Fibroblast of skin of left biceps (primary cell): ENCODE measurements around the gene CSMD2.
"Not testable (repeated sequence)": the region's sequence is repeated elsewhere in the genome, so short reads cannot be mapped to it uniquely, and the experiment has no call there.

Experiments used
- DNase-seq, 2 experiments: peaks; one replicate each; pipeline ENCODE4 v3.0.0-alpha.2; 2013; ENCODE audit warnings: low read depth in 2 of 2

Gene CSMD2

GRCh38 chr1:34164771-34165391 is at the start of gene CSMD2:
Gene CSMD2, minus strand, starts transcription at chr1:34165230. Its CDS starts 133 bp downstream, at chr1:34165097.
- peak; percentile 45 to 51 for DNase-seq

DNA sequence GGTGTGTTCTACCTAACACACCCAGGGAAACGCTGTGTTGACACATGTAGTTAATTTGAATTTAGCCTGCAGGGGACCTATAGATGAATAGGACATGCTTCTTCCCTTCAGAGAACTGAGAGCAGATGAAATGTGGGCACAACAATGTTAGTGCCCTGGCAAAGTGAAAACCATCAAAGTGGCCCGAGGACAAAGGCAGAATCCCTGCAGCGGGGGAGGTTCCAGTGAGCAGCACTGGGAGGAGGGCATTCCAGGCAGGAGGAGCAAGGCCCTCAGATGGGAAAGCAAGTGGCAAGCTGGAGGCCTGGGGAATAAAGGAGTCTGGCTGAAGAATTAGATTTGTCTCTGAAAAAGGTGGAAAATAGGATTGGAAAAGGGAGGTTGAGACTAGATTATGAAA is 48.9 kb upstream of the CSMD2 start:
- DNase-seq, result no peak

GRCh38 chr1:34212673-34213072 is 47.6 kb upstream of the CSMD2 start:
- DNase-seq, result no peak

- DNase-seq, result no peak
Measured at GRCh38 chr1:34199927-34200326, 34.9 kb upstream of the CSMD2 start.

- no peak for DNase-seq
Measured at GRCh38 chr1:34192621-34193020, 27.6 kb upstream of the CSMD2 start.

- DNase-seq, result no peak
Measured at GRCh38 chr1:34190692-34191091, 25.7 kb upstream of the CSMD2 start.

DNA sequence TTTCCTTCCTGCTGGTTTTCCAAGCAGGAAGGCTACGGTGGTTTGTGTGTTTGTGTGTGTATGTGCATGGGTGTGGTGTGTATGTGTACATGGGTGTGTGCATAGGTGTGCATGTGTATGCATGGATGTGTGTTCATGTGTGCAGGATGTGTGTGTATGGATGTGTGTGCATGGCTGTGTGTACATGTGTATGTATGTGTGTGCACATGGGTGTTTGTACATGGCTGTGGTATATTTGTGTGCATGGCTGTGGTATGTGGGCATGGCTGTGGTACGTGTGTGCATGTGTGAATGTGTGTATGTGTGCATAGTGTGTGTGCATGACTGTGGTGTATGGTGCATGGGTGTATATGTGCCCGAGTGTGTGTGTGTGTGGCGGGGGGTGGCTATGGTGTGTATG is 24.0 kb upstream of the CSMD2 start:
- no peak for DNase-seq

DNA sequence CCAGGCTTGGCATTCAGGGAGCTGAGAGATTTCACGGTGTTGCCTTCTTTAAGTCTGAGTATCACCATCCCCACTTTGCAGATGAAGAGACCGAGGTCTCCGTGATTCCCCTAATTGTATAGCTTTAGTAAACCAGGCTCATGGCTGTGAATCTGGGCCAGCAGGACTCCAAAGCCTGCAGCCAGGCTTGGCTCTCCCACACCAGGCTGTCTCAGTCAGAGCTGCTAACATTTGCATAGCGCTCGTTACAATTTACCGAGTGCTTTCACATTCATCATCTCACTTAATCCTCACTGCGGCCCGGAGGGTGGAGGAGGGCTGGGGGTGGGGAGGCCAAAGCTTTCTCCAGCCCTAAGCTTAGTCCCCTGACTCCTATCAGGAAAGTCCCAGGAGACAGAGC is 23.4 kb upstream of the CSMD2 start:
- no peak for DNase-seq

- no peak for DNase-seq
Measured at GRCh38 chr1:34186741-34187494, 21.9 kb upstream of the CSMD2 start.

DNA sequence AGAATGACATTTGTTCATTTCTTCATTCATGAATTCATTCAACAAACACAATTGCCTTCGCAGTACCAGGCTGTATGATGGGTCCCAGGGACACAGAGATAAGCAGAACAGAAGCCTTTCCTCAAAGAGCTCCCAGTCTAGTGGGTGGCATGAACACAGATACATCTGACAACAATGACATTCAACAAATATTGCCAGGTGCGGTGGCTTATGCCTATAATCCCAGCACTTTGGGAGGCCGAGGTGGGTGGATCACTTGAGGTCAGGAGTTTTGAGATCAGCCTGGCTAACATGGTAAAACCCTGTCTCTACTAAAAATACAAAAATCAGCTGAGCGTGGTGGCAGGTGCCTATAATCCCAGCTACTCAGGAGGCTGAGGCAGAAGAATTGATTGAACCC is 18.4 kb upstream of the CSMD2 start:
- not testable (repeated sequence) for DNase-seq

- no peak for DNase-seq
Measured at GRCh38 chr1:34178072-34178471, 13.0 kb upstream of the CSMD2 start.

- no peak for DNase-seq
Measured at GRCh38 chr1:34176830-34177603, 12.0 kb upstream of the CSMD2 start, which contains the start of gene C1orf94. Gene C1orf94, plus strand, starts transcription at chr1:34176907. Its CDS starts 883 bp downstream, at chr1:34177790.

DNA sequence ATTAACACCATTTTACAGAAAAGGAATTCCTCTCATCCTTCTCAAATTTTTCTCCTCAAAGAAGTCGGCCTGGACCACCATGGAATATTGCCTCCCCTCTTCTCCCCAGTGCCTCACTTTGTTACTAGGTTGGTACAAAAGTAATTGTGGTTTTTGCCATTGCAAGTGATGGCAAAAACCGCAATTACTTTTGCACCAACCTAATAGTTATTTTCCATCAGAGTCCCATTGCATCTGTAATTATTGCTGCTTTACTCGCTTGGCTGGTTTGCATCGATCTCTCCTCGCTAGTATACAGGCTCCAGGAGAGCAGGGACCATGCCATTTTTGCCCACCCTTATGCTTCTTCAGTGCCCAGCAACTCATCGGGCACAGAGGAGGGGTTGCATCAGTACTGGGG is 10.7 kb upstream of the CSMD2 start:
- DNase-seq, result no peak

GRCh38 chr1:34167389-34167788 is 2.4 kb upstream of the CSMD2 start:
- DNase-seq, result no peak

GRCh38 chr1:34166625-34167361 is 1.8 kb upstream of the CSMD2 start:
- no peak for DNase-seq

DNA sequence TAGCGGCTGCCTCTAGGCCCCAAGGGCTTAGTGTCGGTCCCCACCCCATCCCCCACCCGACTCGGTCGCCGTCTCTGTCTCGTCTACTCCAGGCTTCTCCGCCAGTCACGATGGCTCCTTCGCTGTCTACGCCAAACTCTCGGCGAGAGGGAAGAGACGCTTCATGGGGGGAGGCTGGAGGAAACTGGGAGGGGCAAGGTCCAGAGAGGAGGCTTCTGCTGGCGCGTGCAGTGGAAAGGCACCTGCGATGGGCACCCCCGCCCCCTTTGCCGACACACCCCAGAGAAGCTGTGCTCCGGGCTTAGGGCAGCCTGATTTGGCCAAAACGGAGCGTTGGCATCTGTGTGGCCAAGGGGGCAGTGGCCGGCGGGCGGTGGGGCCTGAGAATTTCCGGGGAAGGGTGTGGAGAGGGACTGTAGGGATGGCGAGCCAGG is 1.2 kb upstream of the CSMD2 start:
- no peak for DNase-seq

- DNase-seq, result no peak
Measured at GRCh38 chr1:34165422-34165921, 442 bp upstream of the CSMD2 start.

DNA sequence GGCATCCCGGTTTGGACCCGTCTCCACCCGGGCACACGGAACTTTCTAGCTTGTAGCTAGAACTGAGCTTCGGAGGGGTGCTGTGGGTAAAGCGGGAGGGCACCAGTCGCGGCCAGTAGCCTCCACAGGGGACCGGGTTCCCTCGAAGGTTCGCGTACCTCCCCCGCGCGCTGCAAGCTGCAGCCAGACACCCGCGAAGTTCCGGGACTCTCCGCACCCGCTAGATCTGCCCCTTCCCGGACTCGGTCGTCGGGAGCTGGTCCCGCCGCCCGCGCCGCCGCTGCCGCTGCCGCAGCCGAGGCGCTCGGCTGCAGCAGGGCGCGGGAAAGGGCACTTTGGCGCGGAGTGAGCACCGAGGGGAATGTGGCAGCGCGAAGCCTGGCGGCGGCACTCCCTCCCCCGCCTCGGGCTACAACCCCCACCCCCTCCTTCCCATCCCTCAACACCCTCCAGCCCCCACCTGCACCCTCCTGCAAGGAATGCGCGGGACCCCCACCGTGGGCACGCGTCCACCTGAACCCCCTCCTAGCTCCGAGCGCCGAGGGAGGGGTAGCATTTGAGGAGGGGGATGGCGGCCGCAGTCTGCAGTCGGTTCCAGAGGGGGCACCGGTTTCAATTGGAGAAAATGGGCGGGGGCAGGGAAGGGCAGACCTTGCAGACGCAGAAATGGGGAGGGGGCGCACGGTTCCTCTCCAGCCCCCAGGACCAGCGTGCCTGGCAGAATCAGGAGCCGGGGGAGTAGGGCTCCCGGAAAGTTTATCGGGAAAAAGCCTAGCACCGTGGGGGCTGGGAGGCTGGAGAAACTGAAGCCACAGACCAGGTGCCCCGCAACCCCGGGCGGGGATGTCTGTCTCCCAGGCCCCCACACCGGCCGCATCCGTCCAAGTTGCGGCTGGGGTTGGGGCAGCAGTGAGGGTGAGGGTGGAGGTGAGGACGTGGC is 968 bp downstream of the CSMD2 start:
- DNase-seq, result no peak

GRCh38 chr1:34162852-34163766 is 1.9 kb downstream of the CSMD2 start:
- DNase-seq, result peak; percentile 89
